Loucy (cell line): ENCODE data around the gene PSMD12.

Experiments
- H2AFZ ChIP-seq: fragments of 200-600 bp; sonication (generic); 2 replicates; pipeline ENCODE4 v1.6.0; 2016; ENCODE audit warnings: antibody characterized with exemption, mild to moderate bottlenecking, low read length, moderate library complexity
- H3F3A ChIP-seq: fragments of 200-600 bp; 2 replicates; pipeline ENCODE4 v1.6.0; 2016; ENCODE audit warnings: antibody characterized with exemption, low read depth, mild to moderate bottlenecking
- H3K27me3 ChIP-seq: fragments of 200-600 bp; sonication (generic); 2 replicates; pipeline ENCODE4 v1.6.1; 2014; ENCODE audit warnings: low read length, mild to moderate bottlenecking; ENCODE audit not compliant: insufficient read depth, poor library complexity, severe bottlenecking
- H3K36me3 ChIP-seq: fragments of 200-600 bp; sonication (generic); 2 replicates; pipeline ENCODE4 v1.6.1; 2016; ENCODE audit warnings: low read length; ENCODE audit not compliant: insufficient read depth
- H3K4me1 ChIP-seq: fragments of 200-600 bp; sonication (generic); 2 replicates; pipeline ENCODE4 v1.5.1; 2014; ENCODE audit warnings: low read length, mild to moderate bottlenecking; ENCODE audit not compliant: insufficient read depth, poor library complexity, severe bottlenecking
- H3K4me2 ChIP-seq: fragments of 200-600 bp; sonication (generic); 2 replicates; pipeline ENCODE4 v1.6.0; 2014; ENCODE audit warnings: antibody characterized with exemption, low read length, low read depth, mild to moderate bottlenecking; ENCODE audit not compliant: poor library complexity, severe bottlenecking
- H3K4me3 ChIP-seq: fragments of 200-600 bp; sonication (generic); 2 replicates; pipeline ENCODE4 v1.5.1; 2014; ENCODE audit warnings: low read length, mild to moderate bottlenecking, mixed read lengths; ENCODE audit not compliant: poor library complexity, severe bottlenecking
- H3K79me2 ChIP-seq: fragments of 200-600 bp; sonication (generic); 2 replicates; pipeline ENCODE4 v1.6.1; 2014; ENCODE audit warnings: low read length; ENCODE audit not compliant: insufficient read depth
- H3K9ac ChIP-seq: fragments of 200-600 bp; sonication (generic); 2 replicates; pipeline ENCODE4 v1.6.0; 2014; ENCODE audit warnings: mild to moderate bottlenecking, low read depth, low read length, moderate library complexity; ENCODE audit not compliant: poor library complexity, severe bottlenecking
- H3K9me2 ChIP-seq: fragments of 200-600 bp; sonication (generic); replicated peaks from 2 replicates; pipeline ENCODE4 v1.6.1; 2016; ENCODE audit warnings: low read depth, low read length, mixed read lengths
- H3K9me3 ChIP-seq: fragments of 200-600 bp; sonication (generic); 2 replicates; pipeline ENCODE4 v1.6.1; 2014; ENCODE audit warnings: mild to moderate bottlenecking, antibody characterized with exemption, low read length, low read depth; ENCODE audit not compliant: insufficient read depth
- H4K20me1 ChIP-seq: fragments of 200-600 bp; sonication (generic); 2 replicates; pipeline ENCODE4 v1.6.0; 2014; ENCODE audit warnings: antibody characterized with exemption, low read length, mild to moderate bottlenecking; ENCODE audit not compliant: insufficient read depth, poor library complexity, severe bottlenecking
- EZH2phosphoT487 ChIP-seq: fragments of 200-600 bp; IDR thresholded peaks from 2 replicates; pipeline ENCODE4 v1.6.1; 2018; ENCODE audit warnings: antibody characterized with exemption, mild to moderate bottlenecking, moderate library complexity, borderline replicate concordance
- TF ChIP-seq, protein P1 (sequence below): fragments of 200-600 bp; sonication (generic); conservative IDR thresholded peaks from 2 replicates; pipeline ENCODE4 v1.5.1; 2014; ENCODE audit warnings: mild to moderate bottlenecking, antibody characterized with exemption, low read length

The PSMD12 gene

DNA sequence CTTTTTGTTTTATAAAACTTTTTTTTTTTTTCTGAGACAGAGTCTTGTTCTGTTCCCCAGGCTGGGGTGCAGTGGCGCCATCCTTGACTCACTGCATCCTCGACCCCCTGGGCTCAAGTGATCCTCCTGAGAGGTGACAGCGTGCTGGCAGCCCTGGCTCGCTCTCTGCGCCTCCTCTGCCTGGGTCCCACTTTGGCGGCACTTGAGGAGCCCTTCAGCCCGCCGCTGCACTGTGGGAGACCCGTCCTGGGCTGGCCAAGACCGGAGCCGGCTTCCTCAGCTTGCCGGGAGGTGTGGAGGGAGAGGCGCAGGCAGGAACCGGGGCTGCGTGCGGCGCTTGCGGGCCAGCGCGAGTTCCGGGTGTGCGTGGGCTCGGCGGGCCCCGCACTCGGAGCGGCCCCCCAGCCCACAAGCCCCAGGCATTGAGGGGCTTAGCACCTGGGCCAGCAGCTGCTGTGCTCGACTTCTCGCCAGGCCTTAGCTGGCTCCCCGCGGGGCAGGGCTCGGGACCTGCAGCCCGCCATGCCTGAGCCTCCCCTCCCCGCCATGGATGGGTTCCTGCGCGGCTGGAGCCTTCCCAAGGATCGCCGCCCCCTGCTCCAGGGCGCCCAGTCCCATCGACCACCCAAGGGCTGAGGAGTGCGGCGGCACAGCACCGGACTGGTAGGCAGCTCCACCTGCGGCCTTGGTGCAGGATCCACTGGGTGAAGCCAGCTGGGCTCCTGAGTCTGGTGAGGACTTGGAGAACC, 71.8 kb downstream of the PSMD12 start:
- no peaks in the 10 kb centered on the region for H3K79me2 ChIP-seq

GRCh38 chr17:67293251-67294203, 72.8 kb downstream of the PSMD12 start:
- TF ChIP-seq EZH2phosphoT487: no peak
- TF ChIP-seq, protein P1, sequence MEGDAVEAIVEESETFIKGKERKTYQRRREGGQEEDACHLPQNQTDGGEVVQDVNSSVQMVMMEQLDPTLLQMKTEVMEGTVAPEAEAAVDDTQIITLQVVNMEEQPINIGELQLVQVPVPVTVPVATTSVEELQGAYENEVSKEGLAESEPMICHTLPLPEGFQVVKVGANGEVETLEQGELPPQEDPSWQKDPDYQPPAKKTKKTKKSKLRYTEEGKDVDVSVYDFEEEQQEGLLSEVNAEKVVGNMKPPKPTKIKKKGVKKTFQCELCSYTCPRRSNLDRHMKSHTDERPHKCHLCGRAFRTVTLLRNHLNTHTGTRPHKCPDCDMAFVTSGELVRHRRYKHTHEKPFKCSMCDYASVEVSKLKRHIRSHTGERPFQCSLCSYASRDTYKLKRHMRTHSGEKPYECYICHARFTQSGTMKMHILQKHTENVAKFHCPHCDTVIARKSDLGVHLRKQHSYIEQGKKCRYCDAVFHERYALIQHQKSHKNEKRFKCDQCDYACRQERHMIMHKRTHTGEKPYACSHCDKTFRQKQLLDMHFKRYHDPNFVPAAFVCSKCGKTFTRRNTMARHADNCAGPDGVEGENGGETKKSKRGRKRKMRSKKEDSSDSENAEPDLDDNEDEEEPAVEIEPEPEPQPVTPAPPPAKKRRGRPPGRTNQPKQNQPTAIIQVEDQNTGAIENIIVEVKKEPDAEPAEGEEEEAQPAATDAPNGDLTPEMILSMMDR: peak; percentile 88
- Histone ChIP-seq H3K79me2 (no peaks in the 10 kb centered on the region), H4K20me1 (no peaks in the 10 kb centered on the region), H3K9me3 (no peaks in the 10 kb centered on the region), H2AFZ (peak overlapping the region; percentile 86), H3K4me2 (no peak overlapping the region), H3K9ac (no peak overlapping the region), H3K4me3 (no peak overlapping the region), H3K36me3 (no peaks in the 10 kb centered on the region), H3K27me3 (no peaks in the 10 kb centered on the region), H3F3A (no peaks in the 10 kb centered on the region), H3K4me1 (no peaks in the 10 kb centered on the region), H3K9me2 (no peaks in the 10 kb centered on the region)

More for the DNA sequence above, 71.8 kb downstream of the PSMD12 start:
- Histone ChIP-seq H3K36me3 (no peaks in the 10 kb centered on the region), H3K9ac (no peak overlapping the region), H3K4me1 (no peaks in the 10 kb centered on the region), H3K4me3 (no peak overlapping the region), H4K20me1 (no peaks in the 10 kb centered on the region), H3K27me3 (no peaks in the 10 kb centered on the region), H3K9me3 (no peaks in the 10 kb centered on the region), H2AFZ (no peak overlapping the region), H3K9me2 (no peaks in the 10 kb centered on the region), H3F3A (no peaks in the 10 kb centered on the region), H3K4me2 (no peak overlapping the region)
- TF ChIP-seq, protein P1: no peak
- TF ChIP-seq EZH2phosphoT487: no peak

GRCh38 chr17:67290711-67291291, 75.6 kb downstream of the PSMD12 start:
- no peaks in the 10 kb centered on the region for H3K27me3 ChIP-seq
- no peak overlapping the region for H3K9ac ChIP-seq
- no peak overlapping the region for H3K4me3 ChIP-seq
- H3K4me1 ChIP-seq: no peaks in the 10 kb centered on the region
- H3K79me2 ChIP-seq: no peaks in the 10 kb centered on the region
- H3K9me3 ChIP-seq: no peaks in the 10 kb centered on the region
- no peaks in the 10 kb centered on the region for H4K20me1 ChIP-seq
- H3K4me2 ChIP-seq: no peak overlapping the region
- TF ChIP-seq EZH2phosphoT487: no peak
- TF ChIP-seq, protein P1: no peak
- no peaks in the 10 kb centered on the region for H3F3A ChIP-seq
- H2AFZ ChIP-seq: no peak overlapping the region
- no peaks in the 10 kb centered on the region for H3K36me3 ChIP-seq
- H3K9me2 ChIP-seq: no peaks in the 10 kb centered on the region
